A673 (cell line): Measurements from ENCODE around the gene COX6B2.

Experiments
- CTCF ChIP-seq: fragments of 300-800, 200-600 bp; sonication (generic); conservative IDR thresholded peaks from 2 replicates; pipeline ENCODE4 v1.5.1; 2017; ENCODE audit warnings: low read depth, mild to moderate bottlenecking, antibody characterized with exemption, low read length, moderate library complexity, mixed read lengths
- EZH2 ChIP-seq: fragments of 200-600 bp; sonication (generic); IDR thresholded peaks from 2 replicates; pipeline ENCODE4 v1.6.1; 2017; ENCODE audit warnings: borderline replicate concordance, low read depth, mild to moderate bottlenecking, mixed read lengths, antibody characterized with exemption, low read length; ENCODE audit not compliant: poor library complexity, severe bottlenecking

GRCh38 chr19:55352549-55353145 lies 1.9 kb downstream of the COX6B2 start:
- TF ChIP-seq CTCF (no peak), EZH2 (no peak)
